CD14-positive monocyte (primary cell): Measurements from ENCODE around the gene FAM228A. TPM values are rescaled to one million over a fixed set of nuclear protein-coding genes. Genes with fewer than 3 reads are reported as not detected.

ENCODE experiments used
- DNase-seq, 3 donors: peaks; one replicate each; pipeline ENCODE4 v3.0.0-alpha.2; 2011 to 2022
- H2AFZ ChIP-seq: 2 replicates; pipeline ENCODE4 v1.6.0; 2012; ENCODE audit warnings: mild to moderate bottlenecking, low read depth, low read length, inconsistent platforms; ENCODE audit not compliant: insufficient read depth, poor library complexity, severe bottlenecking
- H3K27ac ChIP-seq, 2 donors: 1 replicate in 1 of 2; 2 replicates in 1 of 2; pipeline ENCODE4 v1.5.1; 2012 to 2013; ENCODE audit warnings: low read length in 2 of 2, control low read depth in 1 of 2, inconsistent platforms in 1 of 2, low read depth in 1 of 2, mild to moderate bottlenecking in 1 of 2
- H3K27me3 ChIP-seq, 2 donors: one replicate each; pipeline versions ENCODE4 v1.6.0 to v1.6.1; 2011 to 2013; ENCODE audit warnings: low read length in 2 of 2; ENCODE audit not compliant: control insufficient read depth in 2 of 2, insufficient read depth in 2 of 2
- H3K36me3 ChIP-seq, 2 donors: replicated peaks in 1 of 2; 1 replicate in 1 of 2; 2 replicates in 1 of 2; pipeline versions ENCODE4 v1.5.1 to v1.6.1; 2012 to 2013; ENCODE audit warnings: low read length in 2 of 2, control low read depth in 1 of 2, inconsistent platforms in 1 of 2, mild to moderate bottlenecking in 1 of 2; ENCODE audit not compliant: insufficient read depth in 2 of 2, control insufficient read depth in 1 of 2
- H3K4me1 ChIP-seq, 2 donors: 1 replicate in 1 of 2; 2 replicates in 1 of 2; pipeline versions ENCODE4 v1.5.1 to v1.6.1; 2012 to 2013; ENCODE audit warnings: low read length in 2 of 2, control low read depth in 1 of 2, inconsistent platforms in 1 of 2, mild to moderate bottlenecking in 1 of 2, moderate library complexity in 1 of 2; ENCODE audit not compliant: insufficient read depth in 2 of 2, control insufficient read depth in 1 of 2
- H3K4me2 ChIP-seq: replicated peaks from 2 replicates; pipeline ENCODE3; 2012; ENCODE audit warnings: low read length, moderate library complexity, mild to moderate bottlenecking; ENCODE audit not compliant: poor library complexity, severe bottlenecking; ENCODE audit errors: extremely low read depth
- H3K4me3 ChIP-seq, 3 experiments: fragments of 200-600 bp in 1 of 3; sonication (generic) in 1 of 3; replicated peaks in 1 of 3; 1 replicate in 2 of 3; 2 replicates in 1 of 3; pipeline ENCODE4 v1.5.1; 2011 to 2013; ENCODE audit warnings: low read length in 3 of 3, mild to moderate bottlenecking in 3 of 3, control low read depth in 2 of 3, low read depth in 2 of 3, inconsistent platforms in 1 of 3, moderate library complexity in 1 of 3
- H3K79me2 ChIP-seq: 2 replicates; pipeline ENCODE4 v1.6.0; 2012; ENCODE audit warnings: mild to moderate bottlenecking, control low read depth, inconsistent platforms, low read length, moderate library complexity; ENCODE audit not compliant: insufficient read depth
- H3K9ac ChIP-seq: 2 replicates; pipeline ENCODE4 v1.6.0; 2017; ENCODE audit warnings: low read length, mild to moderate bottlenecking; ENCODE audit not compliant: insufficient read depth, poor library complexity, severe bottlenecking
- H3K9me3 ChIP-seq, 2 donors: replicated peaks in 1 of 2; 1 replicate in 1 of 2; 2 replicates in 1 of 2; pipeline versions ENCODE4 v1.5.1 to v1.6.1; 2012 to 2013; ENCODE audit warnings: low read length in 2 of 2, control low read depth in 1 of 2; ENCODE audit not compliant: control insufficient read depth in 1 of 2, insufficient read depth in 1 of 2
- H4K20me1 ChIP-seq: 2 replicates; pipeline ENCODE4 v1.6.0; 2012; ENCODE audit warnings: mild to moderate bottlenecking, low read length, control low read depth, moderate library complexity; ENCODE audit not compliant: insufficient read depth
- H3K27ac Mint-ChIP-seq, 7 donors: one replicate each; pipeline ENCODE4 v1.8.0; 2020; ENCODE audit warnings: mild to moderate bottlenecking in 7 of 7, mixed read lengths in 7 of 7, moderate library complexity in 6 of 7, inconsistent platforms in 2 of 7
- H3K27me3 Mint-ChIP-seq, 3 donors: one replicate each; pipeline ENCODE4 v1.8.0; 2021 to 2022; ENCODE audit warnings: low read depth in 3 of 3, mild to moderate bottlenecking in 3 of 3, mixed read lengths in 3 of 3, moderate library complexity in 3 of 3, inconsistent platforms in 1 of 3
- H3K36me3 Mint-ChIP-seq, 2 donors: one replicate each; pipeline ENCODE4 v1.8.0; 2020; ENCODE audit warnings: mixed read lengths in 2 of 2, inconsistent platforms in 1 of 2, mild to moderate bottlenecking in 1 of 2
- H3K4me1 Mint-ChIP-seq: one replicate; pipeline ENCODE4 v1.8.0; 2020; ENCODE audit warnings: mild to moderate bottlenecking, mixed read lengths
- H3K4me3 Mint-ChIP-seq, 2 donors: one replicate each; pipeline ENCODE4 v1.8.0; 2020; ENCODE audit warnings: mild to moderate bottlenecking in 2 of 2, mixed read lengths in 2 of 2, moderate library complexity in 1 of 2
- H3K9me3 Mint-ChIP-seq, 7 donors: one replicate each; pipeline ENCODE4 v1.8.0; 2020 to 2022; ENCODE audit warnings: mixed read lengths in 7 of 7, mild to moderate bottlenecking in 6 of 7, moderate library complexity in 6 of 7, inconsistent platforms in 2 of 7
- CTCF ChIP-seq: fragments of 200-600 bp; IDR thresholded peaks from one replicate; pipeline ENCODE4 v1.8.0; 2022; ENCODE audit warnings: antibody characterized with exemption, mild to moderate bottlenecking
- WGBS: methylation state at CpG from one replicate; pipeline ENCODE4 v1.1.5; 2013; ENCODE audit warnings: missing lambda C conversion rate; ENCODE audit not compliant: insufficient coverage; 5-methylcytosine and 5-hydroxymethylcytosine counted together
- intact Hi-C, 2 donors: fragments of 100-400 bp; cut with micrococcal nuclease; formaldehyde crosslinking; loops; one replicate each; pipeline versions ENCODE4 v1.15.0 to v1.15.1; 2023
- polyA plus RNA-seq, 3 donors: library from polyadenylated mRNA; depleted of rRNA in 1 of 3; unstranded in 2 of 3; stranded (reverse) in 1 of 3; fragments of 300-500 nt in 2 of 3; fragments of >200 nt in 1 of 3; fragmentation: Illumina TruSeq in 2 of 3; gene quantifications; 1 replicate in 2 of 3; 2 replicates in 1 of 3; pipeline ENCODE4 v1.2.3, GENCODE V29; 2012 to 2021

FAM228A gene
- polyA plus RNA-seq, 3 donors: 0.09 to 0.17 TPM; not detected in 1

- peaks cover 0 to 3% (median 0%) of the 10 kb centered on the region in 3 donors for H3K27me3 Mint-ChIP-seq
- peaks cover 94 to 100% of the 10 kb centered on the region in 2 donors for H3K36me3 ChIP-seq
- no peak overlapping the region for H3K4me3 Mint-ChIP-seq
- no peak overlapping the region for H3K4me2 ChIP-seq
- peaks cover 6% of the 10 kb centered on the region for H3K4me1 Mint-ChIP-seq
- peaks cover 90 to 95% of the 10 kb centered on the region in 2 donors for H3K36me3 Mint-ChIP-seq
- H3K9ac ChIP-seq: no peak overlapping the region
- H2AFZ ChIP-seq: no peak overlapping the region
- H3K27me3 ChIP-seq: no peaks in the 10 kb centered on the region
- WGBS: 93% methylated on average over 14 of the region's 17 CpGs
- H3K9me3 Mint-ChIP-seq: no peaks in the 10 kb centered on the region
- no peaks in the 10 kb centered on the region for H3K79me2 ChIP-seq
- H3K27ac ChIP-seq: no peak overlapping the region
- no peaks in the 10 kb centered on the region for H4K20me1 ChIP-seq
- no peak overlapping the region for H3K4me3 ChIP-seq
- no peak for DNase-seq
- no peaks in the 10 kb centered on the region for H3K4me1 ChIP-seq
- no peak for TF ChIP-seq CTCF
- intact Hi-C loops: no loop called here
- H3K9me3 ChIP-seq: no peaks in the 10 kb centered on the region
- peak overlapping the region in 6 of 7 donors; percentile 11 to 74 (median 52) for H3K27ac Mint-ChIP-seq
Observed at GRCh38 chr2:24209389-24210105, 34.7 kb downstream of the FAM228A start.

- H3K79me2 ChIP-seq: no peaks in the 10 kb centered on the region
- WGBS: 100% methylated on average over 1 of the region's 2 CpGs
Observed at GRCh38 chr2:24210106-24210455, 35.2 kb downstream of the FAM228A start.

More at GRCh38 chr2:24210106-24210455, 35.2 kb downstream of the FAM228A start:
- DNase-seq: no peak
- no peaks in the 10 kb centered on the region for H3K4me1 ChIP-seq
- no peaks in the 10 kb centered on the region for H4K20me1 ChIP-seq
- H3K4me3 Mint-ChIP-seq: no peak overlapping the region
- peaks cover 93 to 100% of the 10 kb centered on the region in 2 donors for H3K36me3 ChIP-seq
- peak overlapping the region in 6 of 7 donors; percentile 11 to 74 (median 52) for H3K27ac Mint-ChIP-seq
- no peak overlapping the region for H2AFZ ChIP-seq
- H3K9me3 ChIP-seq: no peaks in the 10 kb centered on the region
- no peak overlapping the region for H3K27ac ChIP-seq
- H3K27me3 ChIP-seq: no peaks in the 10 kb centered on the region
- peaks cover 6% of the 10 kb centered on the region for H3K4me1 Mint-ChIP-seq
- H3K4me2 ChIP-seq: no peak overlapping the region
- H3K27me3 Mint-ChIP-seq: peaks cover 0 to 3% (median 0%) of the 10 kb centered on the region in 3 donors
- H3K4me3 ChIP-seq: no peak overlapping the region
- TF ChIP-seq CTCF: no peak
- no peak overlapping the region for H3K9ac ChIP-seq
- H3K36me3 Mint-ChIP-seq: peaks cover 91 to 95% of the 10 kb centered on the region in 2 donors
- intact Hi-C loops: no loop called here
- no peaks in the 10 kb centered on the region for H3K9me3 Mint-ChIP-seq
